ENCODE results near the gene STRA6. TPM values are rescaled to one million over a fixed set of nuclear protein-coding genes. Genes with fewer than 3 reads are reported as not detected.

STRA6 gene
- total and polyA plus RNA-seq, 2 of the 8 experiments (the other 6 are each of a cell fraction or from before 2014, with no cell fraction given) = 9.3 to 14.5 TPM

DNA sequence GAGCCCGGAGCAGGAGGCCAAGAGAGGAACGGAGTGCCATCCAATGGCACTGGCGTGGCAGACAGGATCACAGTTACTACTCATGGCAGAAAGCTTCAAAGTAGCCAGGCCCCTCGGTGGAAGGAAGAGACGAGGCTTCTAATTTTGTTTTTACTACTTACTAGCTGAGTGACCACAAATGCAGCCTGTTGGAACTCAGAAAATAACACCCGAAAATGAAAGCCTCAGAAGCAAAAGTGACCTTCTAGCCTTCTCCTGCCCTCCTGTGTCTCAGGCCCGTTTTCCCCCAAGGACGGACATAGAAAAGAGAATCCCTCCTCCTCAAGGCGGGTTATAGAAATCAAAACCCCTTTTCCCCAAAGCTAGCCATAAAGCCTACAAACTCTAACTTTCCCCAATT lies 9.9 kb upstream of the STRA6 start (continued):
- TF ChIP-seq SIN3A (conservative IDR thresholded peaks at IDR 0.05 in 1 of 2, IDR thresholded peaks at IDR 0.05 in 1 of 2; ENCODE audit: low read depth in 1 of 2, low read length in 2 of 2) (no peak), KDM4A (IDR thresholded peaks at IDR 0.05; ENCODE audit: low read depth, low read length, severe bottlenecking) (no peak), CREB1 (IDR thresholded peaks at IDR 0.05) (no peak), SP4 (IDR thresholded peaks at IDR 0.05; ENCODE audit: low read length) (no peak), BCL11A (IDR thresholded peaks at IDR 0.05; ENCODE audit: low read depth in 2 of 2, low read length in 2 of 2) (no peak)

All from H1 (cell line).